OCI-LY7 (cell line): ENCODE measurements around the gene C1QA. TPM values are rescaled to one million over a fixed set of nuclear protein-coding genes. Genes with fewer than 3 reads are reported as not detected.

Experiments used
- BruUV-seq: library from RNA; stranded (reverse); fragments of 400-500 nt; replicated peaks from 2 replicates; lab custom pipeline; 2021; lab: Mats Ljungman, UMichigan
- CTCF ChIA-PET: fragments of 300-600 bp; sonication (Branson Sonifier 250); formaldehyde crosslinking; loops from one replicate; lab custom pipeline; 2022; ENCODE audit warnings: antibody characterized with exemption; ENCODE audit not compliant: unreplicated experiment; lab: Charles Lee
- POLR2A ChIA-PET: fragments of 300-600 bp; sonication (Branson Sonifier 250); formaldehyde crosslinking; loops from one replicate; lab custom pipeline; 2022; ENCODE audit warnings: antibody characterized with exemption; lab: Charles Lee
- DNase-seq: peaks from one replicate; pipeline ENCODE4 v3.0.0-alpha.2; 2015; ENCODE audit warnings: low spot score
- H2AFZ ChIP-seq: fragments of 200-600 bp; sonication (generic), shearing (Covaris generic); 2 replicates; pipeline ENCODE4 v1.6.1; 2014; ENCODE audit warnings: mild to moderate bottlenecking, antibody characterized with exemption, low read length, moderate library complexity
- H3K27ac ChIP-seq: fragments of 200-600 bp; sonication (generic); 2 replicates; pipeline ENCODE4 v1.5.1; 2014; ENCODE audit warnings: mixed run types, low read depth, mild to moderate bottlenecking, moderate library complexity, low read length, inconsistent platforms; ENCODE audit not compliant: poor library complexity, severe bottlenecking
- H3K36me3 ChIP-seq: fragments of 200-600 bp; sonication (generic); 2 replicates; pipeline ENCODE4 v1.6.1; 2014; ENCODE audit warnings: mild to moderate bottlenecking, antibody characterized with exemption, low read length, moderate library complexity, mixed read lengths; ENCODE audit not compliant: insufficient read depth
- H3K4me1 ChIP-seq: fragments of 200-600 bp; sonication (generic); 2 replicates; pipeline ENCODE4 v1.5.1; 2014; ENCODE audit warnings: mild to moderate bottlenecking, low read length; ENCODE audit not compliant: insufficient read depth, poor library complexity, severe bottlenecking
- H3K4me2 ChIP-seq: fragments of 200-600 bp; sonication (generic); 2 replicates; pipeline ENCODE4 v1.6.1; 2014; ENCODE audit warnings: mild to moderate bottlenecking, low read length
- H3K4me3 ChIP-seq: fragments of 200-600 bp; sonication (generic); 2 replicates; pipeline ENCODE4 v1.5.1; 2014; ENCODE audit warnings: mild to moderate bottlenecking, low read depth, low read length; ENCODE audit not compliant: poor library complexity, severe bottlenecking
- H3K79me2 ChIP-seq: fragments of 200-600 bp; sonication (generic); 2 replicates; pipeline ENCODE4 v1.6.1; 2016; ENCODE audit warnings: low read depth, mild to moderate bottlenecking, low read length, moderate library complexity, mixed read lengths; ENCODE audit not compliant: insufficient read depth
- H3K9me2 ChIP-seq: fragments of 200-600 bp; sonication (generic); 2 replicates; pipeline ENCODE4 v1.6.1; 2016; ENCODE audit warnings: mild to moderate bottlenecking, low read length, mixed read lengths; ENCODE audit not compliant: insufficient read depth
- H3K9me3 ChIP-seq: fragments of 200-600 bp; sonication (generic); 2 replicates; pipeline ENCODE4 v1.6.1; 2014; ENCODE audit warnings: mild to moderate bottlenecking, mixed run types, low read length, mixed read lengths
- H4K20me1 ChIP-seq: fragments of 200-600 bp; sonication (generic); 2 replicates; pipeline ENCODE4 v1.6.1; 2014; ENCODE audit warnings: mild to moderate bottlenecking, antibody characterized with exemption, low read length, moderate library complexity, mixed read lengths; ENCODE audit not compliant: insufficient read depth
- CTCF ChIP-seq: fragments of 200-600 bp; sonication (generic); conservative IDR thresholded peaks from 2 replicates; pipeline ENCODE4 v1.5.1; 2014; ENCODE audit warnings: mild to moderate bottlenecking, antibody characterized with exemption, low read length, moderate library complexity, mixed read lengths
- EZH2phosphoT487 ChIP-seq: fragments of 200-600 bp; sonication (generic); IDR thresholded peaks from 2 replicates; pipeline ENCODE4 v1.6.1; 2018; ENCODE audit warnings: low read depth, borderline replicate concordance, mild to moderate bottlenecking, mixed run types, antibody characterized with exemption, low read length, moderate library complexity, mixed read lengths
- intact Hi-C: fragments of 100-400 bp; cut with micrococcal nuclease; formaldehyde crosslinking; loops from one replicate; pipeline ENCODE4 v1.10.0; 2022; ENCODE audit not compliant: unreplicated experiment
- total RNA-seq, 2 experiments: library from RNA; depleted of rRNA in 1 of 2; stranded (reverse); fragments of >200 nt in 1 of 2; shearing (Covaris generic) in 1 of 2; gene quantifications; 2 replicates each; pipeline ENCODE4 v1.2.3, GENCODE V29; 2014 to 2022

C1QA gene
- total RNA-seq, 2 experiments from 2014 or later, result not detected

GRCh38 chr1:22662318-22662717 is 25.9 kb downstream of the C1QA start:
- no peaks in the 10 kb centered on the region for H3K36me3 ChIP-seq
- no peaks in the 10 kb centered on the region for H3K9me3 ChIP-seq
- no peaks in the 10 kb centered on the region for H4K20me1 ChIP-seq
- H3K79me2 ChIP-seq, result no peaks in the 10 kb centered on the region
- H3K9me2 ChIP-seq, result no peaks in the 10 kb centered on the region
- ChIA-PET POLR2A (interaction anchor here (1.2 kb wide), 1 partner anchor 11 kb away, joined by 4 read pairs; no protein-coding TSS in a partner anchor), CTCF (no interaction called here)
- H3K4me1 ChIP-seq, result no peaks in the 10 kb centered on the region
- no peak overlapping the region for H3K27ac ChIP-seq
- BruUV-seq, result no TSS peak
- H3K4me2 ChIP-seq, result no peak overlapping the region
- H3K4me3 ChIP-seq, result no peak overlapping the region
- no peak overlapping the region for H2AFZ ChIP-seq
- TF ChIP-seq EZH2phosphoT487 (no peak), CTCF (no peak)
- intact Hi-C loops, result no loop called here
- DNase-seq, result peak; percentile 51

GRCh38 chr1:22662986-22663408 is 26.6 kb downstream of the C1QA start:
- intact Hi-C loops, result no loop called here
- Histone ChIP-seq H3K27ac (no peak overlapping the region), H4K20me1 (no peaks in the 10 kb centered on the region), H3K36me3 (no peaks in the 10 kb centered on the region), H3K9me2 (no peaks in the 10 kb centered on the region), H2AFZ (no peak overlapping the region), H3K4me2 (no peak overlapping the region), H3K4me1 (no peaks in the 10 kb centered on the region), H3K4me3 (no peak overlapping the region), H3K79me2 (no peaks in the 10 kb centered on the region), H3K9me3 (no peaks in the 10 kb centered on the region)
- no peak for DNase-seq
- BruUV-seq, result no TSS peak
- no peak for TF ChIP-seq CTCF
- no peak for TF ChIP-seq EZH2phosphoT487
- ChIA-PET CTCF (no interaction called here), POLR2A (interaction anchor here (1.2 kb wide), 1 partner anchor 12 kb away, joined by 4 read pairs; no protein-coding TSS in a partner anchor)

GRCh38 chr1:22665752-22666151 is 29.3 kb downstream of the C1QA start:
- CTCF ChIA-PET, result interaction anchor here (0.6 kb wide), 1 partner anchor 8 kb away, joined by 3 read pairs; no protein-coding TSS in a partner anchor
- H3K36me3 ChIP-seq, result no peaks in the 10 kb centered on the region
- DNase-seq, result no peak
- H3K4me3 ChIP-seq, result no peak overlapping the region
- H3K27ac ChIP-seq, result no peak overlapping the region
- BruUV-seq, result no TSS peak
- H4K20me1 ChIP-seq, result no peaks in the 10 kb centered on the region
- no peaks in the 10 kb centered on the region for H3K9me2 ChIP-seq
- TF ChIP-seq CTCF (0 out of 2 replicates have a peak, but pooled peaks have one; percentile 31), EZH2phosphoT487 (no peak)
- intact Hi-C loops, result no loop called here
- no peak overlapping the region for H2AFZ ChIP-seq
- POLR2A ChIA-PET, result no interaction called here
- no peaks in the 10 kb centered on the region for H3K4me1 ChIP-seq
- H3K79me2 ChIP-seq, result no peaks in the 10 kb centered on the region
- H3K4me2 ChIP-seq, result no peak overlapping the region
- H3K9me3 ChIP-seq, result no peaks in the 10 kb centered on the region
